Measurements from ENCODE around the gene LGALS9. TPM values are rescaled to one million over a fixed set of nuclear protein-coding genes. Genes with fewer than 3 reads are reported as not detected.

Gene LGALS9
- total RNA-seq, 1 donor from 2014 or later, result 9.4 TPM

DNA sequence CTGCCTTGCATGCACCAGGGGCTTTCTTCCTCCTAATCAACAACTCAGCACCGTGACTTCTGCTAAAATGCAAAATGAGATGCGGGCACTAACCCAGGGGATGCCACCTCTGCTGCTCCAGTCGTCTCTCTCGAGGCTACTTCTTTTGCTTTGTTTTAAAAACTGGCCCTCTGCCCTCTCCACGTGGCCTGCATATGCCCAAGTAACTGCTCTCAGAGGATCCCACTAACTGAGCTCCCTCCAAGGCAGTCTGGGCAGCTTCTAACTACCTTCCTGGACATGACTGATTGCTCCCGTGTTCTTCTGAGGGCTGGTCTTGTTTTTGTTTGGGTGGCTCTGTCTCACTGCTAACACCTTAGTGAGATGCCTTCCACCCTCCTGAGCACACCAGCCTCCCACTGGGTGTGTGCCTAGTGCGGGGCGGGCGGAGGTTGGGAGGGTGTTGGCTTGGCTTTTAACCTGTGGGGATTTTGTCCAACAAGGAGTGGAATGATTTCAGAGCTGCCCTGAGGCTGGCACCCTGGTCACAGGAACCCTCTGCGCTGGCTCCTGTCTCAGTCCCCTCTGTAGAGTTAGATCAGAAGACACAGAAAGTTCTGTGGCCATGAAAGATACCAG lies 8.9 kb upstream of the LGALS9 start:
- Mint-ChIP-seq H3K36me3 (ENCODE audit: low read depth, unreplicated experiment) (peaks cover 52% of the 10 kb centered on the region), H3K4me1 (ENCODE audit: low read depth, unreplicated experiment) (peaks cover 2% of the 10 kb centered on the region), H3K27me3 (ENCODE audit: low read depth, unreplicated experiment) (no peaks in the 10 kb centered on the region), H3K27ac (ENCODE audit: unreplicated experiment) (no peak overlapping the region), H3K4me3 (ENCODE audit: unreplicated experiment) (no peak overlapping the region), H3K9me3 (ENCODE audit: unreplicated experiment) (no peaks in the 10 kb centered on the region)
- no peaks in the 10 kb centered on the region for H3K79me2 ChIP-seq (ENCODE audit: insufficient read depth, low read length)
- no peak overlapping the region for H3K27ac ChIP-seq (ENCODE audit: low read depth, low read length)
- TF ChIP-seq EZH2 (IDR thresholded peaks at IDR 0.05; ENCODE audit: insufficient read depth, low read length), result no peak
- H3K9me3 ChIP-seq (ENCODE audit: insufficient read depth, low read depth, low read length), result no peaks in the 10 kb centered on the region
- peaks cover 37% of the 10 kb centered on the region for H3K36me3 ChIP-seq (ENCODE audit: insufficient read depth, low read length)
- H3K4me3 ChIP-seq (ENCODE audit: insufficient read depth, low read depth, low read length), result no peak overlapping the region
- DNase-seq (ENCODE audit: low read depth), result no peak
- no peak overlapping the region for H3K4me2 ChIP-seq (ENCODE audit: low read length)
- H2AFZ ChIP-seq (ENCODE audit: low read depth, low read length), result no peak overlapping the region
- no peaks in the 10 kb centered on the region for H3K27me3 ChIP-seq (ENCODE audit: insufficient read depth, low read length)
- FAIRE-seq, result no peak
- H3K4me1 ChIP-seq (ENCODE audit: insufficient read depth, low read length), result no peaks in the 10 kb centered on the region
- H4K20me1 ChIP-seq (ENCODE audit: insufficient read depth, low read length), result peaks cover 21% of the 10 kb centered on the region
- no peak overlapping the region for H3K9ac ChIP-seq (ENCODE audit: low read length)

- no peaks in the 10 kb centered on the region for H3K9me3 ChIP-seq (ENCODE audit: insufficient read depth, low read depth, low read length)
- H3K4me1 Mint-ChIP-seq (ENCODE audit: low read depth, unreplicated experiment), result peaks cover 2% of the 10 kb centered on the region
- H3K9me3 Mint-ChIP-seq (ENCODE audit: unreplicated experiment), result no peaks in the 10 kb centered on the region
- H3K4me2 ChIP-seq (ENCODE audit: low read length), result no peak overlapping the region
- no peak for DNase-seq (ENCODE audit: low read depth)
- H3K4me3 ChIP-seq (ENCODE audit: insufficient read depth, low read depth, low read length), result no peak overlapping the region
- no peak overlapping the region for H3K27ac Mint-ChIP-seq (ENCODE audit: unreplicated experiment)
- H3K79me2 ChIP-seq (ENCODE audit: insufficient read depth, low read length), result no peaks in the 10 kb centered on the region
- no peak overlapping the region for H3K27ac ChIP-seq (ENCODE audit: low read depth, low read length)
- TF ChIP-seq CTCF (IDR thresholded peaks at IDR 0.05; ENCODE audit: insufficient read depth, low read depth, low read length) (no peak), EZH2 (IDR thresholded peaks at IDR 0.05; ENCODE audit: insufficient read depth, low read length) (no peak)
- H3K27me3 ChIP-seq (ENCODE audit: insufficient read depth, low read length), result no peaks in the 10 kb centered on the region
- H2AFZ ChIP-seq (ENCODE audit: low read depth, low read length), result no peak overlapping the region
- H3K9ac ChIP-seq (ENCODE audit: low read length), result no peak overlapping the region
- peaks cover 18% of the 10 kb centered on the region for H4K20me1 ChIP-seq (ENCODE audit: insufficient read depth, low read length)
- no peaks in the 10 kb centered on the region for H3K27me3 Mint-ChIP-seq (ENCODE audit: low read depth, unreplicated experiment)
- no peaks in the 10 kb centered on the region for H3K4me1 ChIP-seq (ENCODE audit: insufficient read depth, low read length)
- FAIRE-seq, result no peak
- no peak overlapping the region for H3K4me3 Mint-ChIP-seq (ENCODE audit: unreplicated experiment)
- H3K36me3 ChIP-seq (ENCODE audit: insufficient read depth, low read length), result peaks cover 33% of the 10 kb centered on the region
- H3K36me3 Mint-ChIP-seq (ENCODE audit: low read depth, unreplicated experiment), result peaks cover 51% of the 10 kb centered on the region
Observed at GRCh38 chr17:27622986-27623385, 8.0 kb upstream of the LGALS9 start.

- Histone ChIP-seq H3K79me2 (ENCODE audit: insufficient read depth, low read length) (no peaks in the 10 kb centered on the region), H3K9me3 (ENCODE audit: insufficient read depth, low read depth, low read length) (no peaks in the 10 kb centered on the region), H3K27ac (ENCODE audit: low read depth, low read length) (no peak overlapping the region), H3K4me1 (ENCODE audit: insufficient read depth, low read length) (no peaks in the 10 kb centered on the region), H2AFZ (ENCODE audit: low read depth, low read length) (no peak overlapping the region), H3K36me3 (ENCODE audit: insufficient read depth, low read length) (peaks cover 27% of the 10 kb centered on the region), H4K20me1 (ENCODE audit: insufficient read depth, low read length) (peaks cover 12% of the 10 kb centered on the region), H3K4me3 (ENCODE audit: insufficient read depth, low read depth, low read length) (no peak overlapping the region), H3K27me3 (ENCODE audit: insufficient read depth, low read length) (no peaks in the 10 kb centered on the region), H3K4me2 (ENCODE audit: low read length) (no peak overlapping the region), H3K9ac (ENCODE audit: low read length) (no peak overlapping the region)
- DNase-seq (ENCODE audit: low read depth) (no peak), FAIRE-seq (no peak)
- peaks cover 47% of the 10 kb centered on the region for H3K36me3 Mint-ChIP-seq (ENCODE audit: low read depth, unreplicated experiment)
- TF ChIP-seq EZH2 (IDR thresholded peaks at IDR 0.05; ENCODE audit: insufficient read depth, low read length) (no peak), CTCF (IDR thresholded peaks at IDR 0.05; ENCODE audit: insufficient read depth, low read depth, low read length) (no peak)
- H3K4me3 Mint-ChIP-seq (ENCODE audit: unreplicated experiment), result no peak overlapping the region
- H3K9me3 Mint-ChIP-seq (ENCODE audit: unreplicated experiment), result no peaks in the 10 kb centered on the region
- H3K4me1 Mint-ChIP-seq (ENCODE audit: low read depth, unreplicated experiment), result peaks cover 2% of the 10 kb centered on the region
- H3K27ac Mint-ChIP-seq (ENCODE audit: unreplicated experiment), result no peak overlapping the region
- H3K27me3 Mint-ChIP-seq (ENCODE audit: low read depth, unreplicated experiment), result no peaks in the 10 kb centered on the region
Observed at GRCh38 chr17:27623614-27624013, 7.4 kb upstream of the LGALS9 start.
